ENCODE measurements around the gene TIMM8A. TPM values are rescaled to one million over a fixed set of nuclear protein-coding genes. Genes with fewer than 3 reads are reported as not detected.

The TIMM8A gene
- total and polyA plus RNA-seq, 2 donors from 2014 or later, result 12.9 to 13.1 TPM

DNA sequence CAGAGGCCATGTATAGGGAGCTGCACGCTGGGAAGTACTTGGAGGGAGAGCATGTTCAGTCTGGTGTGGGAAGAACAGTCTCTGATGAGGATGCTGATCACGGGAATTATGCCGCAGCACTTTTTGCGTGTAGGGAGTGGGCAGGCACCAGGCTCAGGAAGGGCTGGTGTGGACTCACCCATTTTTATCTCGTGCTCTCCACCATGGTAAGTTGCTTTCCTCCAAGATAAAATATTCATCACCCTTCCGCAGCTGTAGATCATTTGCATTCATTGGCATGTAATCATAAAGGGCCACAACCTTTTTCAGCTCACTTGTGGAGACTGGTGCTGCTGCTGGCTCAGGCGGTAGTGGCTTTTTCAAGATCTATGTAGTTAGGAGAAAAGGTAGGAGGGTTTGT is 11.8 kb upstream of the TIMM8A start:
- Histone ChIP-seq H3K9ac (ENCODE audit: low read length in 3 of 3) (no peak overlapping the region), H3K27ac (ENCODE audit: low read depth in 2 of 2, low read length in 2 of 2) (no peak overlapping the region), H3K4me1 (ENCODE audit: control insufficient read depth in 2 of 3, insufficient read depth in 2 of 3, low read depth in 1 of 3, low read length in 3 of 3) (no peaks in the 10 kb centered on the region), H3K36me3 (ENCODE audit: control insufficient read depth in 2 of 3, insufficient read depth in 3 of 3, low read length in 3 of 3) (no peaks in the 10 kb centered on the region), H3K27me3 (ENCODE audit: control insufficient read depth, insufficient read depth, low read length) (peaks cover 2% of the 10 kb centered on the region), H3K4me3 (ENCODE audit: low read length in 3 of 3) (no peak overlapping the region), H3K9me3 (ENCODE audit: control insufficient read depth in 2 of 3, insufficient read depth in 1 of 3, low read length in 3 of 3) (no peaks in the 10 kb centered on the region)
- intact Hi-C loops (cut with DNase I), result no loop called here
- TF ChIP-seq, protein P1, sequence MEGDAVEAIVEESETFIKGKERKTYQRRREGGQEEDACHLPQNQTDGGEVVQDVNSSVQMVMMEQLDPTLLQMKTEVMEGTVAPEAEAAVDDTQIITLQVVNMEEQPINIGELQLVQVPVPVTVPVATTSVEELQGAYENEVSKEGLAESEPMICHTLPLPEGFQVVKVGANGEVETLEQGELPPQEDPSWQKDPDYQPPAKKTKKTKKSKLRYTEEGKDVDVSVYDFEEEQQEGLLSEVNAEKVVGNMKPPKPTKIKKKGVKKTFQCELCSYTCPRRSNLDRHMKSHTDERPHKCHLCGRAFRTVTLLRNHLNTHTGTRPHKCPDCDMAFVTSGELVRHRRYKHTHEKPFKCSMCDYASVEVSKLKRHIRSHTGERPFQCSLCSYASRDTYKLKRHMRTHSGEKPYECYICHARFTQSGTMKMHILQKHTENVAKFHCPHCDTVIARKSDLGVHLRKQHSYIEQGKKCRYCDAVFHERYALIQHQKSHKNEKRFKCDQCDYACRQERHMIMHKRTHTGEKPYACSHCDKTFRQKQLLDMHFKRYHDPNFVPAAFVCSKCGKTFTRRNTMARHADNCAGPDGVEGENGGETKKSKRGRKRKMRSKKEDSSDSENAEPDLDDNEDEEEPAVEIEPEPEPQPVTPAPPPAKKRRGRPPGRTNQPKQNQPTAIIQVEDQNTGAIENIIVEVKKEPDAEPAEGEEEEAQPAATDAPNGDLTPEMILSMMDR (IDR thresholded peaks at IDR 0.05; ENCODE audit: borderline replicate concordance, extremely low read depth, insufficient read depth), result no peak
- FAIRE-seq (no peak), DNase-seq (no peak)

DNA sequence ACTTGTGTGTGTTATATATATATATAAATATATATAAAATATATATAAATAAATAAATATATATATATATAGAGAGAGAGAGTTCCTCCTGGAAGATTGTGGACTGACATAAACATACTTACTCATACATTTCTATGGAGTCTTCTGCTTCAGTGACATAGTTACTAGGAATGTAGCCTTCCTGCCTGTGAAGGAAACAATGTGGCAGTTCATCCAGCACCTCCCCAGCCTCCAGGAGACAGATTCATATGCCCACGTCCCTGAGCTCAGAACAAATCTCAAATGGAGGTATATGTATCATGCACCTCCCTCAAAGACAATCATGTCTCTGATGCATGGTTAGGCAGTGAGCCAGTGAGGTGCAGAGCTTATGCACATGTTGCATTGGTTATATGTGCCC is 11.4 kb upstream of the TIMM8A start:
- H3K27me3 ChIP-seq (ENCODE audit: control insufficient read depth, insufficient read depth, low read length), result peaks cover 2% of the 10 kb centered on the region
- FAIRE-seq (no peak), DNase-seq (no peak)
- H3K27ac ChIP-seq (ENCODE audit: low read depth in 2 of 2, low read length in 2 of 2), result no peak overlapping the region
- H3K9me3 ChIP-seq (ENCODE audit: control insufficient read depth in 2 of 3, insufficient read depth in 1 of 3, low read length in 3 of 3), result no peaks in the 10 kb centered on the region
- no peaks in the 10 kb centered on the region for H3K36me3 ChIP-seq (ENCODE audit: control insufficient read depth in 2 of 3, insufficient read depth in 3 of 3, low read length in 3 of 3)
- no peak overlapping the region for H3K4me3 ChIP-seq (ENCODE audit: low read length in 3 of 3)
- intact Hi-C loops (cut with DNase I), result no loop called here
- no peak overlapping the region for H3K9ac ChIP-seq (ENCODE audit: low read length in 3 of 3)
- no peaks in the 10 kb centered on the region for H3K4me1 ChIP-seq (ENCODE audit: control insufficient read depth in 2 of 3, insufficient read depth in 2 of 3, low read depth in 1 of 3, low read length in 3 of 3)
- TF ChIP-seq, protein P1 (IDR thresholded peaks at IDR 0.05; ENCODE audit: borderline replicate concordance, extremely low read depth, insufficient read depth), result no peak

DNA sequence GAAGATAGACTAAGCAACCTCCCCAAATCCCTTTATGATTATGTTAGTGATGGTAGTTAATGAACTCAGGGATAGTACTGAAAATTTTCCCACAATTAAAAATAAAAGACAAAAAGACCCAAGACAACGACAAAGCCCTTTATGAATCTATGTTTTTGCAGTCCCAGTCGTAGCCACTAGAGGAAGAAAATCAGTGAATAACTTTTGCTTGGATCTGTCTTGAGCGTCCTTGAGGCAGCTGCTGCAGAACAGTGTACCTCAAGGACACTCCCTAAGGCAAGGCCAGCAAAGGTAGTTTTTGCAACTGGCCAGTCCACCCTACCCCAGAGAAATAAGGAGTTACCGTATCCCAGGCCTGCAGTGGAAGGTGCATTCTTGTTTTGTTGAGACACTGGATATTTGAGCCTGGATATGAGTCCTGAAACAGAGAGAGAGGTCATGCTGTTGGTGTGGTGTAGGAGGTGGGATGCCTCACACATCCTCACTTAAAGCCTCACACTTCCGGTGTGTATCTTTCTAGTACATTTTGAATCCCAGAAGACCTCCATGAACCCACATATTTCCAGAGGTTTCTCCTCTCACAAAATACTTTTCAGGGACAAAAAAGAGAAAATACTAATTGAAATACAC is 8.7 kb upstream of the TIMM8A start:
- peak in 2 of 5 donors; percentile 12 to 16 for DNase-seq
- no peak for FAIRE-seq
- no peaks in the 10 kb centered on the region for H3K9me3 ChIP-seq (ENCODE audit: control insufficient read depth in 2 of 3, insufficient read depth in 1 of 3, low read length in 3 of 3)
- H3K27me3 ChIP-seq (ENCODE audit: control insufficient read depth, insufficient read depth, low read length), result peaks cover 2% of the 10 kb centered on the region
- H3K9ac ChIP-seq (ENCODE audit: low read length in 3 of 3), result no peak overlapping the region
- no peaks in the 10 kb centered on the region for H3K36me3 ChIP-seq (ENCODE audit: control insufficient read depth in 2 of 3, insufficient read depth in 3 of 3, low read length in 3 of 3)
- H3K4me1 ChIP-seq (ENCODE audit: control insufficient read depth in 2 of 3, insufficient read depth in 2 of 3, low read depth in 1 of 3, low read length in 3 of 3), result no peaks in the 10 kb centered on the region
- no peak overlapping the region for H3K4me3 ChIP-seq (ENCODE audit: low read length in 3 of 3)
- TF ChIP-seq, protein P1 (IDR thresholded peaks at IDR 0.05; ENCODE audit: borderline replicate concordance, extremely low read depth, insufficient read depth), result no peak
- intact Hi-C loops (cut with DNase I), result no loop called here
- H3K27ac ChIP-seq (ENCODE audit: low read depth in 2 of 2, low read length in 2 of 2), result no peak overlapping the region

DNA sequence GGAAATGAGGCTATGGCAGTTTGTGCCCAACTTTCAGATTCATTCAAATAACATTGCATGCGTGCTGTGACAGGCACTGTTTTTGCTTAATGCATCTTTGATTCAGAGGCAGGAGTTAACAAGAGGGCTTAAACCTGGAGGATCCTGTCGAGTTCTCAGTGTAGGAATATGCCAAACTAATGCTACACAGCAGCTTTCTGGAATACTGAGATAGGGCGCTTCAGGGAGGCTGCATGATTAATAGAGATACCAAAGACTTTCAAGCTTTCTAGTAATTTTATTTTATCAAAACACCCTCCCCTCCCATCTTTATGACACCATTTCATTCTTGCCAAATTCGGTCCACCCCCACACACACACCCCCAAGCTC is 636 bp upstream of the TIMM8A start:
- Histone ChIP-seq H3K36me3 (ENCODE audit: control insufficient read depth in 2 of 3, insufficient read depth in 3 of 3, low read length in 3 of 3) (no peaks in the 10 kb centered on the region), H3K27me3 (ENCODE audit: control insufficient read depth, insufficient read depth, low read length) (no peaks in the 10 kb centered on the region), H3K4me1 (ENCODE audit: control insufficient read depth in 2 of 3, insufficient read depth in 2 of 3, low read depth in 1 of 3, low read length in 3 of 3) (peaks cover 0 to 2% (median 0%) of the 10 kb centered on the region in 3 donors), H3K9ac (ENCODE audit: low read length in 3 of 3) (peak overlapping the region in 2 of 3 donors; percentile 42 to 65), H3K27ac (ENCODE audit: low read depth in 2 of 2, low read length in 2 of 2) (peak overlapping the region in 1 of 2 donors; percentile 89), H3K4me3 (ENCODE audit: low read length in 3 of 3) (peak overlapping the region; percentile 76 to 83 (median 81)), H3K9me3 (ENCODE audit: control insufficient read depth in 2 of 3, insufficient read depth in 1 of 3, low read length in 3 of 3) (no peaks in the 10 kb centered on the region)
- DNase-seq (no peak), FAIRE-seq (no peak)
- intact Hi-C loops (cut with DNase I), result no loop called here
- TF ChIP-seq, protein P1 (IDR thresholded peaks at IDR 0.05; ENCODE audit: borderline replicate concordance, extremely low read depth, insufficient read depth), result no peak

Data from kidney (tissue), 14 donors.